GM19468 (cell line): ENCODE results near the gene HYDIN.
"Not testable (repeated sequence)": the region's sequence is repeated elsewhere in the genome, so short reads cannot be mapped to it uniquely, and the experiment has no call there.

Source experiments
- ATAC-seq: cut with Tn5 transposase; IDR thresholded peaks from one replicate; pipeline ENCODE4 v1.9.1; 2021; ENCODE audit warnings: mild to moderate bottlenecking, moderate library complexity, moderate number of reproducible peaks; ENCODE audit not compliant: unreplicated experiment; ENCODE audit errors: extremely low read depth

The HYDIN gene

GRCh38 chr16:71019067-71019682 lies 211.3 kb downstream of the HYDIN start:
- not testable (repeated sequence) for ATAC-seq

DNA sequence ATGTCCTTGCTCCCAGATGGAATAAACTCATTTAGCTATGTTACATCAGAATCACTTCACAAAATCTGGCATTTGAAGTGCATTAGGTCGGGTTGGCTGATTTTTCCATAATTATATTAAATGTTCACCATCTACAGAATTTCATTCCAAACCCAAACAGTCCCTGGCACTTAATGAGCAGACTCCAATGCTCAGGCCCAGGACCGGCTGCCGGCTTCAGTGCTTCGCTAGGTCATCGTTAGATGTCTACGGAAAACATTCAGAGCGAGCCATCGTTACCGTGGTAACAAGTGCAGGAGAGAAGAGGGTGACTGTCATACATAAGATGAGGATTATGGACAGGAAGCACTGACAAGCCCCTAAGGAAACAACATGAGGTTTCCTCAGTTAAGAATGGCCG lies 215.1 kb downstream of the HYDIN start:
- not testable (repeated sequence) for ATAC-seq

GRCh38 chr16:71009440-71010223 lies 220.9 kb downstream of the HYDIN start:
- not testable (repeated sequence) for ATAC-seq

DNA sequence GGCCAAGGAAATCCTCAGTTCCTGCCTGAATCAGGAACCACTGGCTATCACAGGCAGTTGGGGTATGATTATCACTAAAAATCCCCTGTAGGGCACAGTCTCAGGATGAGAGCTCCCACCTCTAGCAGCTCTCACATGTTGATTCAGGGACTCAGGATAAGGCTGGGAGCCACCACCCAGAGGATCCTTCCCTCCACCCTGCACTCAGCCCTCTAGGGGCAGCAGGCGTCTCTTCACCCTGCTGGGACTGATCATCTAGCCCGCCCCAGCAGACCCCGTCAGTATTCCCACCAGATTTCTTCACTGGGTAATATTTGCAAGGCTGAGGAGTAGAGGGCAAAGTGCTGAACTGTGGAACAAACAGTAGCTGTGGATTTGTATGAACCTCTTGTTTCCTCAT lies 224.0 kb downstream of the HYDIN start:
- not testable (repeated sequence) for ATAC-seq

DNA sequence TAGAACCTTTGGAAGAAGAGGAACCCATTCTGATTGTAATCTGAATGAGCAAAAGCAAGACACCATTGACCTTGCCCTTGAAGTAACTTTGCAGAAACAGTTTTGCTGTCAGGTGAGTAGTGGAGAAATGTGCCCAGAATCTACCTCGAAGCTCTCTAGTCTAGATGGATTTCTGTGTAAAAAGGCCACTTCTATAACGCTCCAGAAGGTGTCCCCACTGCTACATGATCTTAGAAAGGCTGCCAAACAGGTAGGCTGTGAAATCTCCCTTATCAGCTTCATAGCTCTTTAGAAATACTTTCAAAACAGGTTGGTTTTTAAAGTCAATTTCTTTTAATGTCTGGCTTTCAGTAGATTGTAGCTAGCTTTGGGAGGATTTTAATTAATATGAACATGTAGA lies 230.8 kb downstream of the HYDIN start:
- not testable (repeated sequence) for ATAC-seq

- not testable (repeated sequence) for ATAC-seq
Measured at GRCh38 chr16:70995799-70996198, 234.7 kb downstream of the HYDIN start.

GRCh38 chr16:70992511-70992910 lies 238.0 kb downstream of the HYDIN start:
- ATAC-seq, result not testable (repeated sequence)

DNA sequence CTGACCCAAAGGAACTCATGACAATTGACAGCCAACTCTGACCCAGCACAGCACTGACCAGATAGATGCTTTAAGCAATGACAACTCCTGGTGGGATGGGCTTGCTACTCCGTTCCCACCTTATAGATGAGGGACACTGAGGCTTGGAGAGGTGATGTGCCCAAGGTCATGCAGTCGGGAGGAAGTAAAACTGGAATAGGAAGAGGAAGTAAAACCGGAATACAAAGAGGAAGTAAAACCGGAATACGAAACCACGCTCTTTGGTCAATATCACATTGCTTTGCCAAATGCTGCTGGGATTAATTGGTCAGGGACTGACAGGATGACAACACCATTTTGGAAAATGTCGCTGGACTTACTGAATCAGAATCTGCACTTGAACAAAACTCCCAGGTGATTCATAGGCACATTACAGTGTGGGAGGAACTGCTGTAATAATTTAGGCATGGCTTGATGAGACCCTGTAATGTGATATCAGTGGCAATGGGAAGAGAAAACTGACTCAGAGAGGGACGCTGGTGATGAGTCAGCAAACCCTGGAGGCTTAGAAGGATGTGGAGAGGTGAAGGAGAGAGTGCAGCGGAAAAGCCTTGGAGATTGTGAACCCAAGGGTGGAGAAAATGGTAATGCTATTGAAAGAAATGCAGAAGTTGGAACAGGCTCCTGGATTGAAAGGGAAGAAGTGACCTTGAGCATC lies 243.4 kb downstream of the HYDIN start:
- not testable (repeated sequence) for ATAC-seq

DNA sequence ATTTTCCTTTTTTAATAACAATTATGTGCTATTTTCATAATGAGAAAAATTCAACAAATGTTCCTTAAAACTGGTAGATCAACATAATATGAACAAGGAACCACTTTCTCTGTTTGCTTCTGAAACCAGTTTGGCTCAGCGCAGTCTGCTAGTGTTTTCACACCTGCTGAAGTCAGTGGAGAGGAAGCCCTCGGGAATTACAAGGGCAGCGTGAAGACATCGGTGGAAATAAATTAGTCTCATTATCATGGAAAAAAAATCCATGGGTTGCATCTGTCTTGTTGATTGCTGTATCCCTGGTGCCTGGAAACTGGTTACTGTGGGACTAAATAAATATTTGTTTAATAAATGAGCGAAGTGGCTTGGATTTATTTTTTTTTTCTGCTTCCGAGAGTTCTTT lies 245.8 kb downstream of the HYDIN start:
- ATAC-seq, result not testable (repeated sequence)

DNA sequence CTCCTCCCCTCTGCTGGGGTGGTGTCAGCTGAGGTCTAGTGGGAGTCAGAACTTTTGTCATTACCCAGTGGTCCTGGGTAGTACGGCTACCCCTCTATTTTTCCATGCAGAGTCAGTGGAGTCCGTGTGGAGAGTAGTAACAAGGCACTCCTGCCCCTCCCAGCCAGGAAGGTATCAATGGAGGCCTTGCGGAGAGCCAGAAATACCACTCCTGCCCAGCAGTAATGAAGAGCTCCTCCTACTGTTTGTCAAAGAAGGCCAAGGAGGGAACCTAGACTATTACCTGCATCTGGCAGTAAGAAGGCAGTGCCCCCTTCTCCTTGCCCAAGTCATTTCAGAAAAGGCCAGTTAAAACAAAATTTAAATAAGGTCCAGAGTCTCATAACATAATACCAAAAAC lies 262.2 kb downstream of the HYDIN start:
- not testable (repeated sequence) for ATAC-seq

- not testable (repeated sequence) for ATAC-seq
Measured at GRCh38 chr16:70960169-70960568, 270.4 kb downstream of the HYDIN start.

DNA sequence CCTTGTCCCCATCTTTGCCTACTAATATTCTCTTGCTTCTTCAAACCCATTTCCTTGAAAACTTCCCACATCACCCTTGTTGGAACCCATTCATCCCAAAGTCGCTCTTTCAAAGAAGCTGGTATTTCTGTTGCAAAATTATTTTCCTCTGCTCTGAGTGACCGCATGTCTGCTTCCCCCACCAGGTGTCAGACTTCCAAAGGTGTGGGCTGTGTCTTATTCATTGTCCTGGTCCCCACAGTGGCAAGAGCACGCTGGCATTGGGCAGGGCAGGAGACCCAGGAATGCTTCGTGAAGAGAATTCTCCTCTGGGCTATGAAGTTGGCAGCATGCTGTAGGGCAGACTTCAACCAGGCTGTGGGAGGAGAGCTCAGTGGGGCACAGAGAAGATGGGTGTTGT lies 275.6 kb downstream of the HYDIN start:
- ATAC-seq, result not testable (repeated sequence)

DNA sequence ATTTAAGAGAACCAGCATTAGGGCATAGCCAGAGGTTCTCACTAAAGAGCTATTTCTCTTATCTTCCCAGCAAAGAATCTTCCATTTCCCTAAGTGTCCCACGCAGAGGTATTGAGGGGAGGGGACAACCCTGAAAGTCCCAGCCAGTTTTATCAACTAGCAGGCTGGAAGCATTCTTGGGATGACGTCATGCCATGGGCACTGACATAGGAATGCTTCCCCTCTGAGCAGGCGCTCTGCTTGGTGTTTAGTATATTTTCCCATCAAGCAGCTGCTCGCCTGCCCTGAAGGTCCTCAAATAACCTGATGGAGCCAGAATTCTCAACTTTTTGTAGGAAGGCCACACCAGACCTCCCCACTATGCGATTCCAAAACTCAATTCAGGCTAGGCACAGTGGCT lies 276.7 kb downstream of the HYDIN start:
- not testable (repeated sequence) for ATAC-seq

GRCh38 chr16:70943551-70943950 lies 287.0 kb downstream of the HYDIN start:
- ATAC-seq, result not testable (repeated sequence)

DNA sequence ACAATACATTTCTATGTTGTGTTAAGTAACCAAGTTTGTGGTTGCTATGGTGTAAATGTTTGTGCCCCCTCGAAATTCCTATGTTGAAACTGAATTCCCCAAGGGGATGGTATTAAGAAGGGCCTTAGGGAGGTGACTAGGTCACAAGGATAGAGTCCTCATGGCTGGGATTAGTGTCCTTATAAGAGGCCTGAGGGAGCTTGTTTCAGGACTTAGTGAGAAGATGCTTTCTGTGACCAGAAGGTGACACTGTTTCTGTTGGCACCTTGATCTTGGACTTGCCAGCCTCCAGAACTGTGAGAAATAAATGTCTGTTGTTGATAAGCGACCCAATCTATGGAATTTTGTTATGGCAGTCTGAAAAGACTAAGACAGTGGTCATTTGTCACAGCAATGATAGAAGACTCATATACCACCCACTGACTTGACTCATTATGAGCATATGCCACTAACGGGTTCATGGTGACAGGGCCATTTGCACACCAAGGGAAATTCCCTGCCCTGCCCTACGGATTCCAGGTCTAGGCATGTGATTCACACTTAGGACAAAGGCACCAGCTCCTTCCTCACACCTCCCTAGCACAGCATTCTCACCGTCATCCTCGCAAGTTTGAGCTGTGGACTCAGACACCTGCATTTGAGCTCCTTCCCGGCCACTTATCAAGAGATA lies 290.7 kb downstream of the HYDIN start:
- ATAC-seq, result not testable (repeated sequence)

- not testable (repeated sequence) for ATAC-seq
Measured at GRCh38 chr16:70936781-70937525, 293.6 kb downstream of the HYDIN start.

- not testable (repeated sequence) for ATAC-seq
Measured at GRCh38 chr16:70935325-70935724, 295.2 kb downstream of the HYDIN start.

GRCh38 chr16:70933746-70934145 lies 296.8 kb downstream of the HYDIN start:
- ATAC-seq, result not testable (repeated sequence)

GRCh38 chr16:70930757-70931156 lies 299.8 kb downstream of the HYDIN start:
- not testable (repeated sequence) for ATAC-seq

DNA sequence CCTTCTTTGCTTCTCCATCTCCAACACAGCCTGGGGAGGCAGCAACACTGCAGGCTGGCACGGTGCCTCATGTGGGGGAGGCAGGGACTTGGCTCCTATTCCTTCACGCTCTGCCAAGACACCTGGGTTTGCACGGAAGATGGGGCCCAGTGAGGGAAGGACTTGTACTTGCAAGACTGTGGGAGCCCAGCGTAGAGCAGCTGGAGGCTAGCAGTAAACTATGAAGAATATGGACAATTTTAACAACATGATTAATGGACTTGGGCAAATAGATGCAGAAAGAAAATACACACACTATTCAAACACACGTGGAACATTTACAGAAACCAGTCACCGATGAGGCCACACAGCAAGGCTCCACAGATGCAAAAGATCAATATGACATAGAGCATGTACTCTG lies 308.4 kb downstream of the HYDIN start:
- ATAC-seq, result not testable (repeated sequence)
